GM12878 (cell line): ENCODE results near the gene BLOC1S4. TPM values are rescaled to one million over a fixed set of nuclear protein-coding genes. Genes with fewer than 3 reads are reported as not detected.
A peak's percentile ranks its signal among the peaks of the same experiment; 100 is the strongest.

ENCODE experiments used
- ATAC-seq: fragments of 200-7000 bp; cut with Tn5 transposase; 3 replicates; pipeline ENCODE4 v1.9.1; 2020; ENCODE audit warnings: mild to moderate bottlenecking, moderate library complexity
- BruUV-seq: library from RNA; stranded (reverse); fragments of 400-500 nt; replicated peaks from 2 replicates; lab custom pipeline; 2021; lab: Mats Ljungman, UMichigan
- CTCF ChIA-PET: fragments of 300-600 bp; sonication (Branson Sonifier 250); formaldehyde crosslinking; extraction: SDS; loops from one replicate; lab custom pipeline; 2021; ENCODE audit warnings: inconsistent platforms; lab: Yijun Ruan, JAX
- POLR2A ChIA-PET: fragments of 350-600 bp; formaldehyde crosslinking; extraction: SDS; loops from one replicate; lab custom pipeline; 2021; ENCODE audit warnings: inconsistent platforms; lab: Charles Lee
- RAD21 ChIA-PET: fragments of 300-600 bp; sonication (Branson Sonifier 250); formaldehyde crosslinking; loops from one replicate; lab custom pipeline; 2023; ENCODE audit warnings: antibody characterized with exemption; ENCODE audit not compliant: unreplicated experiment; lab: Charles Lee
- SMC1A ChIA-PET: fragments of 300-600 bp; sonication (Branson Sonifier 250); formaldehyde crosslinking; loops from one replicate; lab custom pipeline; 2023; ENCODE audit not compliant: unreplicated experiment, uncharacterized antibody; lab: Charles Lee
- DNase-seq: peaks from one replicate; pipeline ENCODE4 v3.0.0-alpha.2; 2011; ENCODE audit warnings: low read depth, low spot score
- FAIRE-seq: peaks from 3 replicates; lab custom pipeline; 2011; peaks lifted over from hg19 to GRCh38; lab: Jason Lieb, UNC
- H2AFZ ChIP-seq: 2 replicates; pipeline ENCODE4 v1.6.0; 2011; ENCODE audit warnings: low read depth, low read length, control low read depth; ENCODE audit not compliant: control insufficient read depth
- H3K27ac ChIP-seq: 2 replicates; pipeline ENCODE4 v1.5.1; 2011; ENCODE audit warnings: control low read depth; ENCODE audit not compliant: control insufficient read depth, insufficient read depth
- H3K27me3 ChIP-seq, 2 experiments: replicated peaks in 1 of 2; 2 replicates each; pipeline versions ENCODE4 v1.6.0 to v1.6.1; 2011; ENCODE audit warnings: low read length in 1 of 2; ENCODE audit not compliant: control insufficient read depth in 2 of 2, insufficient read depth in 2 of 2
- H3K36me3 ChIP-seq, 2 experiments: 2 replicates each; pipeline ENCODE4 v1.5.1; 2011; ENCODE audit warnings: low read length in 1 of 2; ENCODE audit not compliant: control insufficient read depth in 2 of 2, insufficient read depth in 2 of 2
- H3K4me1 ChIP-seq: 2 replicates; pipeline ENCODE4 v1.6.1; 2011; ENCODE audit warnings: mild to moderate bottlenecking, low read length, moderate library complexity, mixed read lengths; ENCODE audit not compliant: control insufficient read depth, insufficient read depth
- H3K4me2 ChIP-seq: 2 replicates; pipeline ENCODE4 v1.6.0; 2011; ENCODE audit warnings: control low read depth; ENCODE audit not compliant: control insufficient read depth, insufficient read depth
- H3K4me3 ChIP-seq: fragments of 200-600 bp; sonication (generic); 2 replicates; pipeline ENCODE4 v1.5.1; 2016
- H3K79me2 ChIP-seq: 2 replicates; pipeline ENCODE4 v1.6.0; 2011; ENCODE audit warnings: low read length; ENCODE audit not compliant: control insufficient read depth, insufficient read depth
- H3K9ac ChIP-seq: 2 replicates; pipeline ENCODE4 v1.8.0; 2011; ENCODE audit warnings: low read length, control low read depth, mixed read lengths; ENCODE audit not compliant: control insufficient read depth, insufficient read depth
- H3K9me3 ChIP-seq: replicated peaks from 3 replicates; pipeline ENCODE4 v1.5.1; 2011; ENCODE audit warnings: mild to moderate bottlenecking, low read length; ENCODE audit not compliant: control insufficient read depth, insufficient read depth
- H4K20me1 ChIP-seq: 2 replicates; pipeline ENCODE4 v1.6.0; 2011; ENCODE audit not compliant: control insufficient read depth, insufficient read depth
- FOXK2 ChIP-seq: fragments of 450-650 bp; IDR thresholded peaks from 2 replicates; pipeline ENCODE4 v1.6.1; 2017; ENCODE audit warnings: mild to moderate bottlenecking, moderate library complexity
- FOXM1 ChIP-seq: IDR thresholded peaks from 2 replicates; pipeline ENCODE4 v1.6.1; 2012; ENCODE audit warnings: low read depth, mild to moderate bottlenecking, inconsistent platforms, low read length, moderate library complexity
- HDGF ChIP-seq: fragments of 450-650 bp; IDR thresholded peaks from 2 replicates; pipeline ENCODE4 v1.6.1; 2016; ENCODE audit warnings: antibody characterized with exemption
- NR2C1 ChIP-seq: fragments of 450-650 bp; IDR thresholded peaks from 2 replicates; pipeline ENCODE4 v1.6.1; 2017; ENCODE audit warnings: antibody characterized with exemption, mild to moderate bottlenecking, moderate library complexity
- POU2F2 ChIP-seq: IDR thresholded peaks from 3 replicates; pipeline ENCODE4 v1.6.1; 2011; ENCODE audit warnings: low read depth, mild to moderate bottlenecking, low read length, borderline replicate concordance
- SREBF2 ChIP-seq: IDR thresholded peaks from 2 replicates; pipeline ENCODE4 v1.6.1; 2012; ENCODE audit warnings: mild to moderate bottlenecking, low read length
- TCF3 ChIP-seq: IDR thresholded peaks from 2 replicates; pipeline ENCODE4 v1.6.1; 2012; ENCODE audit warnings: low read depth, mild to moderate bottlenecking, low read length, borderline replicate concordance; ENCODE audit not compliant: insufficient read depth
- WRNIP1 ChIP-seq: IDR thresholded peaks from 2 replicates; pipeline ENCODE4 v1.6.1; 2011; ENCODE audit warnings: low read depth, low read length, improper control_type of control experiment, borderline replicate concordance
- ZNF384 ChIP-seq: IDR thresholded peaks from 2 replicates; pipeline ENCODE4 v1.6.1; 2012; ENCODE audit warnings: low read depth, mild to moderate bottlenecking, low read length, improper control_type of control experiment, borderline replicate concordance
- ZSCAN29 ChIP-seq: fragments of 450-650 bp; IDR thresholded peaks from 2 replicates; pipeline ENCODE4 v1.6.1; 2017; ENCODE audit warnings: mild to moderate bottlenecking, moderate library complexity
- WGBS: methylation state at CpG from one replicate; pipeline ENCODE4 v1.1.6; 2016; ENCODE audit warnings: low lambda C conversion rate; ENCODE audit not compliant: insufficient replicate concordance, insufficient coverage; ENCODE audit errors: missing lambda C conversion rate; 5-methylcytosine and 5-hydroxymethylcytosine counted together
- in situ Hi-C: fragments of 300-500 bp; cut with MboI; formaldehyde crosslinking; loops from 9 replicates; pipeline ENCODE4 v1.14.3; 2018; ENCODE audit warnings: mixed read lengths
- intact Hi-C: fragments of 100-400 bp; cut with micrococcal nuclease; formaldehyde crosslinking; loops from one replicate; pipeline ENCODE4 v1.14.2; 2022; ENCODE audit not compliant: unreplicated experiment
- polyA plus RNA-seq, 11 experiments: library from polyadenylated mRNA; depleted of rRNA in 4 of 11; unstranded in 6 of 11; stranded (reverse) in 5 of 11; fragments of >200 nt; fragmentation: Nextera tagmentation in 4 of 11; fragmentation: Illumina TruSeq in 1 of 11; extraction: Ambion mirVana in 4 of 11; extraction: Trizol in 1 of 11; gene quantifications; 1 replicate in 1 of 11; 2 replicates in 10 of 11; pipeline versions ENCODE4 v1.2.1 to v1.2.3, GENCODE V29; 2011 to 2016; ENCODE audit warnings: inconsistent platforms in 2 of 11, missing spikeins in 2 of 11, low read depth in 1 of 11
- total RNA-seq, 4 experiments: library from RNA; depleted of rRNA in 3 of 4; stranded (reverse); fragments of >200 nt in 3 of 4; fragmentation: Illumina TruSeq in 1 of 4; extraction: Trizol in 1 of 4; gene quantifications; 2 replicates each; pipeline versions ENCODE4 v1.2.1 to v1.2.3, GENCODE V29; 2013 to 2021
- TF ChIP-seq, protein P1 (sequence below): fragments of 450-650 bp; IDR thresholded peaks from 2 replicates; pipeline ENCODE4 v1.6.1; 2018; ENCODE audit warnings: mild to moderate bottlenecking, low read depth, moderate library complexity; ENCODE audit not compliant: partially characterized antibody
- TF ChIP-seq, protein P2 (sequence below): IDR thresholded peaks from 2 replicates; pipeline ENCODE4 v1.6.1; 2012; ENCODE audit warnings: low read length, inconsistent platforms
- TF ChIP-seq, protein P3 (sequence below): fragments of 450-650 bp; conservative IDR thresholded peaks from 2 replicates; pipeline ENCODE4 v1.6.1; 2017; ENCODE audit warnings: mild to moderate bottlenecking, moderate library complexity
- TF ChIP-seq, protein P4 (sequence below): fragments of 450-650 bp; IDR thresholded peaks from 2 replicates; pipeline ENCODE4 v1.6.1; 2017; ENCODE audit warnings: mild to moderate bottlenecking, moderate library complexity

The BLOC1S4 gene
- total and polyA plus RNA-seq, 10 of the 15 experiments (the other 5 are each of a cell fraction or from before 2014, with no cell fraction given) = 2.7 to 23.8 (median 9.5) TPM

DNA sequence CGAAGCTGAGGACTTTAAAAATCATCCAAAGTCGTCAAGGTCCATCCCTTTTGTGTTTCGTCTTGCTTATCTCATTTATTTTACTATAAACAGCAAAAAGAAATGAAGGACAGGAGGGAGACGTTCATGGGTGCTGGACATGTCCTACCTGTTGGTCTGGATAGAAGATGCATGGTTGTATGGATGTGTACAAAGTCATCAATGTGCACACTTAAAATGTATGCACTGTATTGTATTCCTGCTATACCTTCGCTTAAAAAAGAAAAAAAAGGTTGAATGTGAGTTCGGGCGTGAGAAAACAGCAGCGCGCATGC is 313 bp upstream of the BLOC1S4 start:
- ATAC-seq (no peak), DNase-seq (no peak), FAIRE-seq (no peak)
- H3K9ac ChIP-seq = no peak overlapping the region
- no peak overlapping the region; the same call in 1 of the 2 replicates for H3K4me3 ChIP-seq
- ChIA-PET SMC1A (interaction anchor here (1.3 to 4.5 kb wide), 3 partner anchors 8 to 170 kb away, joined by 4 to 33 read pairs (median 20); a partner anchor contains a TSS), POLR2A (interaction anchor here (1.0 kb wide), 1 partner anchor 40 kb away, joined by 3 read pairs; no protein-coding TSS in a partner anchor), CTCF (interaction anchor here (0.8 to 9.8 kb wide), 5 partner anchors 40 to 354 kb away, joined by 3 to 277 read pairs (median 64); partner anchors contain the start of gene GRPEL1), RAD21 (interaction anchor here (1.6 to 7.4 kb wide), 3 partner anchors 9 to 194 kb away, joined by 4 to 155 read pairs (median 5); partner anchors contain the start of gene TBC1D14)
- peaks cover 3% of the 10 kb centered on the region; the same call in 1 of the 2 replicates for H4K20me1 ChIP-seq
- H3K4me1 ChIP-seq = peaks cover 7% of the 10 kb centered on the region
- intact Hi-C loops = loop anchor here (1.0 to 5.0 kb wide), 4 partner anchors 41 to 272 kb away; partner anchors contain the start of gene KIAA0232
- no peaks in the 10 kb centered on the region for H3K27me3 ChIP-seq
- WGBS = 0% methylated on average over 9 of the region's 9 CpGs
- BruUV-seq = no TSS peak
- H2AFZ ChIP-seq = peak overlapping the region; percentile 81
- peak overlapping the region; percentile 51 for H3K4me2 ChIP-seq
- in situ Hi-C loops = no loop called here
- H3K79me2 ChIP-seq = peaks cover 18% of the 10 kb centered on the region
- no peaks in the 10 kb centered on the region for H3K36me3 ChIP-seq
- H3K9me3 ChIP-seq = no peaks in the 10 kb centered on the region; the same call in 2 of the 3 replicates
- H3K27ac ChIP-seq = no peak overlapping the region
- TF ChIP-seq, protein P1, sequence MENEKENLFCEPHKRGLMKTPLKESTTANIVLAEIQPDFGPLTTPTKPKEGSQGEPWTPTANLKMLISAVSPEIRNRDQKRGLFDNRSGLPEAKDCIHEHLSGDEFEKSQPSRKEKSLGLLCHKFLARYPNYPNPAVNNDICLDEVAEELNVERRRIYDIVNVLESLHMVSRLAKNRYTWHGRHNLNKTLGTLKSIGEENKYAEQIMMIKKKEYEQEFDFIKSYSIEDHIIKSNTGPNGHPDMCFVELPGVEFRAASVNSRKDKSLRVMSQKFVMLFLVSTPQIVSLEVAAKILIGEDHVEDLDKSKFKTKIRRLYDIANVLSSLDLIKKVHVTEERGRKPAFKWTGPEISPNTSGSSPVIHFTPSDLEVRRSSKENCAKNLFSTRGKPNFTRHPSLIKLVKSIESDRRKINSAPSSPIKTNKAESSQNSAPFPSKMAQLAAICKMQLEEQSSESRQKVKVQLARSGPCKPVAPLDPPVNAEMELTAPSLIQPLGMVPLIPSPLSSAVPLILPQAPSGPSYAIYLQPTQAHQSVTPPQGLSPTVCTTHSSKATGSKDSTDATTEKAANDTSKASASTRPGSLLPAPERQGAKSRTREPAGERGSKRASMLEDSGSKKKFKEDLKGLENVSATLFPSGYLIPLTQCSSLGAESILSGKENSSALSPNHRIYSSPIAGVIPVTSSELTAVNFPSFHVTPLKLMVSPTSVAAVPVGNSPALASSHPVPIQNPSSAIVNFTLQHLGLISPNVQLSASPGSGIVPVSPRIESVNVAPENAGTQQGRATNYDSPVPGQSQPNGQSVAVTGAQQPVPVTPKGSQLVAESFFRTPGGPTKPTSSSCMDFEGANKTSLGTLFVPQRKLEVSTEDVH = no peak
- TF ChIP-seq SREBF2 = no peak
- no peak for TF ChIP-seq ZSCAN29
- no peak for TF ChIP-seq NR2C1
- no peak for TF ChIP-seq POU2F2
- no peak for TF ChIP-seq TCF3
- TF ChIP-seq FOXM1 = no peak
- TF ChIP-seq ZNF384 = peak; percentile 83
- TF ChIP-seq, protein P2, sequence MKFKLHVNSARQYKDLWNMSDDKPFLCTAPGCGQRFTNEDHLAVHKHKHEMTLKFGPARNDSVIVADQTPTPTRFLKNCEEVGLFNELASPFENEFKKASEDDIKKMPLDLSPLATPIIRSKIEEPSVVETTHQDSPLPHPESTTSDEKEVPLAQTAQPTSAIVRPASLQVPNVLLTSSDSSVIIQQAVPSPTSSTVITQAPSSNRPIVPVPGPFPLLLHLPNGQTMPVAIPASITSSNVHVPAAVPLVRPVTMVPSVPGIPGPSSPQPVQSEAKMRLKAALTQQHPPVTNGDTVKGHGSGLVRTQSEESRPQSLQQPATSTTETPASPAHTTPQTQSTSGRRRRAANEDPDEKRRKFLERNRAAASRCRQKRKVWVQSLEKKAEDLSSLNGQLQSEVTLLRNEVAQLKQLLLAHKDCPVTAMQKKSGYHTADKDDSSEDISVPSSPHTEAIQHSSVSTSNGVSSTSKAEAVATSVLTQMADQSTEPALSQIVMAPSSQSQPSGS = no peak
- TF ChIP-seq, protein P3, sequence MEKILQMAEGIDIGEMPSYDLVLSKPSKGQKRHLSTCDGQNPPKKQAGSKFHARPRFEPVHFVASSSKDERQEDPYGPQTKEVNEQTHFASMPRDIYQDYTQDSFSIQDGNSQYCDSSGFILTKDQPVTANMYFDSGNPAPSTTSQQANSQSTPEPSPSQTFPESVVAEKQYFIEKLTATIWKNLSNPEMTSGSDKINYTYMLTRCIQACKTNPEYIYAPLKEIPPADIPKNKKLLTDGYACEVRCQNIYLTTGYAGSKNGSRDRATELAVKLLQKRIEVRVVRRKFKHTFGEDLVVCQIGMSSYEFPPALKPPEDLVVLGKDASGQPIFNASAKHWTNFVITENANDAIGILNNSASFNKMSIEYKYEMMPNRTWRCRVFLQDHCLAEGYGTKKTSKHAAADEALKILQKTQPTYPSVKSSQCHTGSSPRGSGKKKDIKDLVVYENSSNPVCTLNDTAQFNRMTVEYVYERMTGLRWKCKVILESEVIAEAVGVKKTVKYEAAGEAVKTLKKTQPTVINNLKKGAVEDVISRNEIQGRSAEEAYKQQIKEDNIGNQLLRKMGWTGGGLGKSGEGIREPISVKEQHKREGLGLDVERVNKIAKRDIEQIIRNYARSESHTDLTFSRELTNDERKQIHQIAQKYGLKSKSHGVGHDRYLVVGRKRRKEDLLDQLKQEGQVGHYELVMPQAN = no peak
- TF ChIP-seq FOXK2 = no peak
- TF ChIP-seq, protein P4, sequence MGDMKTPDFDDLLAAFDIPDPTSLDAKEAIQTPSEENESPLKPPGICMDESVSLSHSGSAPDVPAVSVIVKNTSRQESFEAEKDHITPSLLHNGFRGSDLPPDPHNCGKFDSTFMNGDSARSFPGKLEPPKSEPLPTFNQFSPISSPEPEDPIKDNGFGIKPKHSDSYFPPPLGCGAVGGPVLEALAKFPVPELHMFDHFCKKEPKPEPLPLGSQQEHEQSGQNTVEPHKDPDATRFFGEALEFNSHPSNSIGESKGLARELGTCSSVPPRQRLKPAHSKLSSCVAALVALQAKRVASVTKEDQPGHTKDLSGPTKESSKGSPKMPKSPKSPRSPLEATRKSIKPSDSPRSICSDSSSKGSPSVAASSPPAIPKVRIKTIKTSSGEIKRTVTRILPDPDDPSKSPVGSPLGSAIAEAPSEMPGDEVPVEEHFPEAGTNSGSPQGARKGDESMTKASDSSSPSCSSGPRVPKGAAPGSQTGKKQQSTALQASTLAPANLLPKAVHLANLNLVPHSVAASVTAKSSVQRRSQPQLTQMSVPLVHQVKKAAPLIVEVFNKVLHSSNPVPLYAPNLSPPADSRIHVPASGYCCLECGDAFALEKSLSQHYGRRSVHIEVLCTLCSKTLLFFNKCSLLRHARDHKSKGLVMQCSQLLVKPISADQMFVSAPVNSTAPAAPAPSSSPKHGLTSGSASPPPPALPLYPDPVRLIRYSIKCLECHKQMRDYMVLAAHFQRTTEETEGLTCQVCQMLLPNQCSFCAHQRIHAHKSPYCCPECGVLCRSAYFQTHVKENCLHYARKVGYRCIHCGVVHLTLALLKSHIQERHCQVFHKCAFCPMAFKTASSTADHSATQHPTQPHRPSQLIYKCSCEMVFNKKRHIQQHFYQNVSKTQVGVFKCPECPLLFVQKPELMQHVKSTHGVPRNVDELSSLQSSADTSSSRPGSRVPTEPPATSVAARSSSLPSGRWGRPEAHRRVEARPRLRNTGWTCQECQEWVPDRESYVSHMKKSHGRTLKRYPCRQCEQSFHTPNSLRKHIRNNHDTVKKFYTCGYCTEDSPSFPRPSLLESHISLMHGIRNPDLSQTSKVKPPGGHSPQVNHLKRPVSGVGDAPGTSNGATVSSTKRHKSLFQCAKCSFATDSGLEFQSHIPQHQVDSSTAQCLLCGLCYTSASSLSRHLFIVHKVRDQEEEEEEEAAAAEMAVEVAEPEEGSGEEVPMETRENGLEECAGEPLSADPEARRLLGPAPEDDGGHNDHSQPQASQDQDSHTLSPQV = no peak
- TF ChIP-seq HDGF = peak; percentile 71
- TF ChIP-seq WRNIP1 = 0 out of 2 replicates have a peak, but pooled peaks have one; percentile 52
